Measurements from ENCODE around the gene SEPHS2. TPM values are rescaled to one million over a fixed set of nuclear protein-coding genes. Genes with fewer than 3 reads are reported as not detected.

SEPHS2 gene
- total and polyA plus RNA-seq, 2 of the 8 experiments (the other 6 are each of a cell fraction or from before 2014, with no cell fraction given): 28.2 to 61.8 TPM

DNA sequence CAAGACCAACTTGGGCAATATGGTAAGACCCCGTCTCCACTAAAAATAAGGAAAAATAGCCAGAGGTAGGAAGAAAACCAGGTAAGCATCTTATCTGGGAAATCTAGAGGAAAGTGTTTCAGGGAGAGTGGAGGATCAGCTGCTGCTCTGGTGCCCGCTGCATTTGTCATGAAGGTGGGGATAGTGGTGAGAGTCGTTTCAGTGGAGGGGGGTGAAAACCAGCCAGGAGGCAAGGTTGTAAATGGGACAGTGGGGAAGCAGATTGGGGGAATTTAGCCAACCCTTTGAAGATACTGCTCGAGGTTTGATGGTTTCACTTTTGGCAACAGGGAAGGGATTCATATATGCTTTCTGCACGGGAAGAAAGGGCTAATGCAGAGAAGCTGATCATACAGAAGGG, 24.7 kb downstream of the SEPHS2 start:
- Histone ChIP-seq H3K23ac (ENCODE audit: insufficient read length) (no peak overlapping the region), H2BK5ac (ENCODE audit: low read depth, low read length) (no peak overlapping the region), H3K4me3 (ENCODE audit: extremely low read depth in 1 of 4, insufficient read depth in 2 of 4, low read depth in 3 of 4, low read length in 4 of 4) (no peak overlapping the region), H3K79me1 (ENCODE audit: low read depth, low read length) (peaks cover 6% of the 10 kb centered on the region; the same call in 1 of the 2 replicates), H2BK120ac (replicated peaks; ENCODE audit: low read depth, low read length) (no peak overlapping the region), H4K20me1 (replicated peaks in 1 of 2; ENCODE audit: control insufficient read depth in 1 of 2, insufficient read depth in 2 of 2, low read length in 2 of 2) (peaks cover 0 to 14% of the 10 kb centered on the region in 2 experiments), H3K36me3 (ENCODE audit: control insufficient read depth in 2 of 4, insufficient read depth in 4 of 4, low read length in 3 of 4) (peaks cover 12 to 37% (median 21%) of the 10 kb centered on the region in 4 experiments), H2BK15ac (ENCODE audit: low read length) (no peak overlapping the region), H3K9me3 (ENCODE audit: insufficient read depth in 2 of 2, low read depth in 1 of 2, low read length in 1 of 2) (no peaks in the 10 kb centered on the region), H3K56ac (replicated peaks; ENCODE audit: insufficient read length, low read depth, low read length) (no peak overlapping the region), H2AK5ac (ENCODE audit: low read depth, low read length) (no peak overlapping the region), H4K91ac (replicated peaks; ENCODE audit: insufficient read length, low read length) (no peak overlapping the region), H3K27ac (ENCODE audit: low read depth, low read length) (no peak overlapping the region), H3K9ac (replicated peaks in 1 of 4; ENCODE audit: extremely low read depth in 1 of 4, low read depth in 3 of 4, low read length in 3 of 4) (no peak overlapping the region), H2BK20ac (ENCODE audit: low read length) (no peak overlapping the region), H2AFZ (ENCODE audit: low read length) (no peak overlapping the region), H3K4me2 (ENCODE audit: insufficient read depth in 1 of 2, low read depth in 2 of 2, low read length in 2 of 2) (no peak overlapping the region), H2BK12ac (ENCODE audit: low read depth, low read length) (no peak overlapping the region), H3K27me3 (replicated peaks in 1 of 4; ENCODE audit: control insufficient read depth in 3 of 4, extremely low read depth in 1 of 4, insufficient read depth in 3 of 4, low read length in 3 of 4) (no peaks in the 10 kb centered on the region), H3K14ac (ENCODE audit: insufficient read length) (no peak overlapping the region), H3K79me2 (ENCODE audit: control insufficient read depth in 1 of 2, insufficient read depth in 2 of 2, low read length in 2 of 2) (peaks cover 0 to 6% of the 10 kb centered on the region in 2 experiments; a peak in 1 of 4 replicates), H4K5ac (ENCODE audit: insufficient read length, low read depth, low read length) (no peak overlapping the region), H3K18ac (ENCODE audit: extremely low read depth, low read length) (no peak overlapping the region), H3K23me2 (ENCODE audit: low read depth, low read length) (peaks cover 8% of the 10 kb centered on the region; the same call in 1 of the 2 replicates), H3K4ac (replicated peaks; ENCODE audit: insufficient read length, low read depth, low read length) (no peak overlapping the region), H3K4me1 (replicated peaks in 1 of 4; ENCODE audit: control insufficient read depth in 3 of 4, insufficient read depth in 4 of 4, low read length in 3 of 4) (peaks cover 3 to 6% (median 5%) of the 10 kb centered on the region in 4 experiments; a peak in 6 of 7 replicates), H4K8ac (ENCODE audit: extremely low read depth, insufficient read depth, low read length) (no peak overlapping the region)
- no peak for FAIRE-seq
- POLR2A ChIA-PET (ENCODE audit: partially characterized antibody): interaction anchor here (1.0 to 2.3 kb wide), 8 partner anchors 12 to 136 kb away, joined by 3 to 8 read pairs (median 4); partner anchors contain the start of genes ZNF48 and ZNF747
- CTCF ChIA-PET (ENCODE audit: partially characterized antibody): interaction anchor here (0.9 to 1.8 kb wide), 4 partner anchors 12 to 203 kb away, joined by 3 to 7 read pairs (median 3); no protein-coding TSS in a partner anchor
- WGBS, 2 experiments (ENCODE audit: extremely low coverage in 1 of 2, insufficient coverage in 1 of 2, insufficient read length in 1 of 2, insufficient replicate concordance in 2 of 2, low coverage in 1 of 2, low lambda C conversion rate in 2 of 2, missing lambda C conversion rate in 1 of 2): 89% methylated on average over 5 of the region's 5 CpGs; no CpG with 5 or more reads in 1 of the 2 experiments
- no peak for DNase-seq (ENCODE audit: low read depth in 1 of 2, low spot score in 2 of 2)
- TF ChIP-seq CBX8 (IDR thresholded peaks at IDR 0.05; ENCODE audit: borderline replicate concordance, low read depth, low read length) (no peak), CEBPB (IDR thresholded peaks at IDR 0.05; ENCODE audit: low read depth, low read length) (no peak), SIX5 (IDR thresholded peaks at IDR 0.05; ENCODE audit: low read depth, low read length) (no peak), KDM4A (IDR thresholded peaks at IDR 0.05; ENCODE audit: low read depth, low read length, severe bottlenecking) (no peak), TEAD4 (IDR thresholded peaks at IDR 0.05; ENCODE audit: low read depth, low read length) (no peak), CTBP2 (IDR thresholded peaks at IDR 0.05; ENCODE audit: borderline replicate concordance, insufficient read depth, insufficient read length, low read length) (no peak), GTF2F1 (IDR thresholded peaks at IDR 0.05; ENCODE audit: borderline replicate concordance, low read depth, low read length) (no peak), NRF1 (IDR thresholded peaks at IDR 0.05; ENCODE audit: low read depth, low read length) (no peak), RNF2 (IDR thresholded peaks at IDR 0.05; ENCODE audit: borderline replicate concordance, low read depth, low read length, missing control alignments, poor library complexity, severe bottlenecking) (no peak), JUND (IDR thresholded peaks at IDR 0.05; ENCODE audit: low read length) (no peak)
- TF ChIP-seq, protein P1, sequence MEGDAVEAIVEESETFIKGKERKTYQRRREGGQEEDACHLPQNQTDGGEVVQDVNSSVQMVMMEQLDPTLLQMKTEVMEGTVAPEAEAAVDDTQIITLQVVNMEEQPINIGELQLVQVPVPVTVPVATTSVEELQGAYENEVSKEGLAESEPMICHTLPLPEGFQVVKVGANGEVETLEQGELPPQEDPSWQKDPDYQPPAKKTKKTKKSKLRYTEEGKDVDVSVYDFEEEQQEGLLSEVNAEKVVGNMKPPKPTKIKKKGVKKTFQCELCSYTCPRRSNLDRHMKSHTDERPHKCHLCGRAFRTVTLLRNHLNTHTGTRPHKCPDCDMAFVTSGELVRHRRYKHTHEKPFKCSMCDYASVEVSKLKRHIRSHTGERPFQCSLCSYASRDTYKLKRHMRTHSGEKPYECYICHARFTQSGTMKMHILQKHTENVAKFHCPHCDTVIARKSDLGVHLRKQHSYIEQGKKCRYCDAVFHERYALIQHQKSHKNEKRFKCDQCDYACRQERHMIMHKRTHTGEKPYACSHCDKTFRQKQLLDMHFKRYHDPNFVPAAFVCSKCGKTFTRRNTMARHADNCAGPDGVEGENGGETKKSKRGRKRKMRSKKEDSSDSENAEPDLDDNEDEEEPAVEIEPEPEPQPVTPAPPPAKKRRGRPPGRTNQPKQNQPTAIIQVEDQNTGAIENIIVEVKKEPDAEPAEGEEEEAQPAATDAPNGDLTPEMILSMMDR (IDR thresholded peaks at IDR 0.05; ENCODE audit: control extremely low read depth in 1 of 3, insufficient read depth in 1 of 3, low read depth in 1 of 3, low read length in 3 of 3): no peak
